Esophagus squamous epithelium (tissue), 5 donors: ENCODE measurements around the gene GRIK1. TPM values are rescaled to one million over a fixed set of nuclear protein-coding genes. Genes with fewer than 3 reads are reported as not detected.

Experiments used
- DNase-seq: peaks from one replicate; lab custom pipeline; 2025; lab: John Stamatoyannopoulos, UW
- H3K27ac ChIP-seq, 4 donors: fragments of 200-600 bp; sonication (generic); one replicate each; pipeline ENCODE4 v1.5.1; 2016 to 2019; ENCODE audit warnings: mild to moderate bottlenecking in 1 of 4
- H3K27me3 ChIP-seq, 4 donors: fragments of 200-600 bp; sonication (generic); 1 replicate in 3 of 4; 2 replicates in 1 of 4; pipeline versions ENCODE4 v1.5.1 to v1.6.0; 2017 to 2021; ENCODE audit warnings: antibody characterized with exemption in 1 of 4
- H3K36me3 ChIP-seq, 3 donors: fragments of 200-600 bp; sonication (generic); one replicate each; pipeline ENCODE4 v1.5.1; 2016 to 2019
- H3K4me1 ChIP-seq, 3 donors: fragments of 200-600 bp; sonication (generic); one replicate each; pipeline ENCODE4 v1.5.1; 2017 to 2019
- H3K4me3 ChIP-seq, 4 donors: fragments of 200-600 bp; sonication (generic); 1 replicate in 3 of 4; 2 replicates in 1 of 4; pipeline ENCODE4 v1.5.1; 2016 to 2019; ENCODE audit warnings: mild to moderate bottlenecking in 2 of 4, moderate library complexity in 1 of 4
- H3K9me3 ChIP-seq, 3 donors: fragments of 200-600 bp; sonication (generic); one replicate each; pipeline ENCODE4 v1.5.1; 2016 to 2019
- POLR2A ChIP-seq, 4 donors: fragments of 450-650 bp; IDR thresholded peaks; one replicate each; pipeline ENCODE4 v1.6.1; 2017; ENCODE audit warnings: antibody characterized with exemption in 4 of 4, mild to moderate bottlenecking in 4 of 4, moderate library complexity in 3 of 4
- WGBS, 2 donors: methylation state at CpG; one replicate each; pipeline ENCODE4 v1.1.5; 2018; 5-methylcytosine and 5-hydroxymethylcytosine counted together
- intact Hi-C: fragments of 100-400 bp; cut with DNase I; formaldehyde crosslinking; loops from one replicate; pipeline ENCODE4 v1.15.0; 2022
- total RNA-seq, 4 donors: library from RNA; depleted of rRNA; stranded (reverse); fragments of >200 nt; gene quantifications; one replicate each; pipeline ENCODE4 v1.1.0, GENCODE V29; 2016
- TF ChIP-seq, protein P1 (sequence below), 6 experiments: fragments of 450-650 bp in 4 of 6; fragments of 200-600 bp in 2 of 6; sonication (generic) in 2 of 6; IDR thresholded peaks; one replicate each; pipeline ENCODE4 v1.5.1; 2016 to 2019; ENCODE audit warnings: antibody characterized with exemption in 6 of 6, mild to moderate bottlenecking in 4 of 6, moderate library complexity in 4 of 6
- donor health status: DM: yes; HTN: yes; CAD: no.

The GRIK1 gene
- total RNA-seq, 4 donors from 2014 or later, result 0.19 TPM; not detected in 3

DNA sequence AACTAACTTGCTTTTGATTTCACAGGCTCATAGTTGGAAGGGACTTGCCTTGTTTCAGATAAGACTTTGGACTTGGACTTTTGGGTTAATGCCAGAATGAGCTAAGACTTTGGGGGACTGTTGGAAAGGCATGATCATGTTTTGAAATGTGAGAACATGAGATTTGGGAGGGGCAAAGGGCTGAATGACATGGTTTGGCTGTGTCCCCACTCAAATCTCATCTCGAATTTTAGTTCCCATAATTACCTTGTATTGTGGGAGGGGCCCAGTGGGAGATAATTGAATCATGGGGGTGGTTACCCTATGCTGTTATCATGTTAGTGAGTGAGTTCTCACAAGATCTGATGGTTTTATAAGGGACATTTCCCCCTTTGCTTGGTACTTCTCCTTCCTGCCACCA, 222.1 kb downstream of the GRIK1 start:
- Histone ChIP-seq H3K9me3 (no peaks in the 10 kb centered on the region), H3K4me1 (no peaks in the 10 kb centered on the region), H3K4me3 (no peak overlapping the region), H3K36me3 (no peaks in the 10 kb centered on the region), H3K27me3 (no peaks in the 10 kb centered on the region), H3K27ac (peak overlapping the region in 2 of 4 donors; percentile 1 to 21)
- intact Hi-C loops, result no loop called here
- 80 to 85% methylated on average over 1 of the region's 1 CpG for WGBS, 2 donors
- DNase-seq, result no peak
- TF ChIP-seq POLR2A (IDR thresholded peaks at IDR 0.05), result no peak
- TF ChIP-seq, protein P1, sequence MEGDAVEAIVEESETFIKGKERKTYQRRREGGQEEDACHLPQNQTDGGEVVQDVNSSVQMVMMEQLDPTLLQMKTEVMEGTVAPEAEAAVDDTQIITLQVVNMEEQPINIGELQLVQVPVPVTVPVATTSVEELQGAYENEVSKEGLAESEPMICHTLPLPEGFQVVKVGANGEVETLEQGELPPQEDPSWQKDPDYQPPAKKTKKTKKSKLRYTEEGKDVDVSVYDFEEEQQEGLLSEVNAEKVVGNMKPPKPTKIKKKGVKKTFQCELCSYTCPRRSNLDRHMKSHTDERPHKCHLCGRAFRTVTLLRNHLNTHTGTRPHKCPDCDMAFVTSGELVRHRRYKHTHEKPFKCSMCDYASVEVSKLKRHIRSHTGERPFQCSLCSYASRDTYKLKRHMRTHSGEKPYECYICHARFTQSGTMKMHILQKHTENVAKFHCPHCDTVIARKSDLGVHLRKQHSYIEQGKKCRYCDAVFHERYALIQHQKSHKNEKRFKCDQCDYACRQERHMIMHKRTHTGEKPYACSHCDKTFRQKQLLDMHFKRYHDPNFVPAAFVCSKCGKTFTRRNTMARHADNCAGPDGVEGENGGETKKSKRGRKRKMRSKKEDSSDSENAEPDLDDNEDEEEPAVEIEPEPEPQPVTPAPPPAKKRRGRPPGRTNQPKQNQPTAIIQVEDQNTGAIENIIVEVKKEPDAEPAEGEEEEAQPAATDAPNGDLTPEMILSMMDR (IDR thresholded peaks at IDR 0.05), result no peak

DNA sequence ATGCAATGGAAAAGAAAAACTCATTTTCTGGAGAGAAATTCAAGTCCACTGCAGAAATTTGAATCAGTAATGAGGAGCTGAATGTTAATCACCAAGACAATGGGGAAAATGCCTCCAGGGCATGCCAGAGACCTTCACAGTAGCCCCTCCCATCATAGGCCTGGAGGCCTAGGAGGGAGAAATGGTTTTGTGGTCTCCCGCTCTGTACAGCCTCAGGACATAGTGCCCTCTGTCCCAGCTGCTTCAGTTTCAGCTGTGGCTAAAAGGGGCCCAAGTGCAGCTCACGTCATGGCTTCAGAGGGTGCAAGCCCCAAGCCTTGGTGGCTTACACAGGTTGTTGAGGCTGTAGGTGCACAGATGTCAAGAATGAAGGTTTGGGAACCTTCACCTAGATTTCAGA, 223.0 kb downstream of the GRIK1 start:
- DNase-seq, result no peak
- H3K4me1 ChIP-seq, result no peaks in the 10 kb centered on the region
- no peak overlapping the region for H3K4me3 ChIP-seq
- no peaks in the 10 kb centered on the region for H3K9me3 ChIP-seq
- intact Hi-C loops, result no loop called here
- no peaks in the 10 kb centered on the region for H3K27me3 ChIP-seq
- H3K27ac ChIP-seq, result no peak overlapping the region
- no peak for TF ChIP-seq POLR2A (IDR thresholded peaks at IDR 0.05)
- TF ChIP-seq, protein P1 (IDR thresholded peaks at IDR 0.05), result no peak
- 69 to 100% methylated on average over 2 of the region's 2 CpGs for WGBS, 2 donors
- no peaks in the 10 kb centered on the region for H3K36me3 ChIP-seq

DNA sequence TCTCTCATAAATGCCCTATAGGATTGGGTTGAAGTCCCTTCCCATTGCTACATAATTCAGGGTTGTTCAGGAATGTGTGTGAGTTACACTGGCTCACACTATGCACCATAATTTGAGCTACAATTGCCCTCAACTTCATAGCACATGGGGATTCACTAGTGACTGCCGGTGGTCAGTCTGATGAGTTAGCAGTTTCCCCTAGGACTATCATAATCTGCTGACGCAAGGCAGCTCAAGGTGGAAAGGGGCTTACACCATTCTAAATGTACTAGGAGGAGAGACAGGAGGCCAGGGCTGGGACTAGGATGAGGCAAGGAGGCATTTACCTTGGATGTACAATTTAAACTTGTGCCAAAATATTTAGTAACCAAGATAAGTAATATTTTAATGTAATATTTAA, 224.7 kb downstream of the GRIK1 start:
- WGBS, 2 donors, result 90% methylated on average over 2 of the region's 2 CpGs; no CpG with 5 or more reads in 1 of the 2 donors

DNA sequence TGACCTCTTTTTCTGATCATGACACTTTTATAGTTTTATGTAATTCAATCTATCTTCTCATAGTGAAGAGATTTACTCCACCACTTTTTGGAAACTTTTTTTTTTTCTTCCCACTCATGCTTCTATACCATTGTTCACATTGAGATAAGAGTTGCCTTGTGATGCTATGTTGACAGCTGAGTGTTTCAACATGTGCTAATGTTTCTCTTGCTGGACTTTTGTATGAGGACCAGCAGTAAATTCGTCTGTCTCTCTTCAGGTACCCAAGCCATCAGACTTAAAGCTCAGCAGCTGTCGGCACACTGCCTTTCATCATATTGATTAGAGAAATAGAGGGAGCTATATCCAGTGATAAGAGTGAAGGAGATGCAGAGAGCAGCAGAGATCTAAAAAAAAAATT, 227.0 kb downstream of the GRIK1 start:
- 64 to 66% methylated on average over 2 of the region's 2 CpGs for WGBS, 2 donors
- no peak for DNase-seq
- no peaks in the 10 kb centered on the region for H3K9me3 ChIP-seq
- H3K4me3 ChIP-seq, result no peak overlapping the region
- intact Hi-C loops, result no loop called here
- H3K4me1 ChIP-seq, result no peaks in the 10 kb centered on the region
- TF ChIP-seq POLR2A (IDR thresholded peaks at IDR 0.05), result no peak
- TF ChIP-seq, protein P1 (IDR thresholded peaks at IDR 0.05), result no peak
- H3K27ac ChIP-seq, result no peak overlapping the region
- no peaks in the 10 kb centered on the region for H3K27me3 ChIP-seq
- no peaks in the 10 kb centered on the region for H3K36me3 ChIP-seq

More for the DNA sequence above, 224.7 kb downstream of the GRIK1 start:
- intact Hi-C loops, result no loop called here
- Histone ChIP-seq H3K4me1 (no peaks in the 10 kb centered on the region), H3K9me3 (no peaks in the 10 kb centered on the region), H3K4me3 (no peak overlapping the region), H3K27me3 (no peaks in the 10 kb centered on the region), H3K27ac (no peak overlapping the region), H3K36me3 (no peaks in the 10 kb centered on the region)
- no peak for DNase-seq
- TF ChIP-seq, protein P1 (IDR thresholded peaks at IDR 0.05), result no peak

DNA sequence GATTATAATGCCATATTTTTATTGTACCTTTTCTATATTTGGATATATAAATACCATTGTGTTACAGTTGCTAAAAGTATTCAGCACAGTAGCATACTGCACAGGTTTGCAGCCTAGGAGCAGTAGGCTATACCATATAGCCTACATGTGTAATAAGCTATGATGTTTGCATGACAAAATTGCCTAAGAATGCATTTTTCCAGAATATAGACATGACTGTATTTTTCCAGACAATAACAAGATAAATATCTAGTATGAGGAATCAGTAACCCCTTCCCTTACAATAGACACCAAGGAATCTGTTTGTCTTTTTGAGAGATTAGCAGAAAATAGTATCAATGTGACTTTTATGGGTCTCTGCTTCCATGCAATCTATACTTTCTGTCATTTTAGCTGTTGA, 228.6 kb downstream of the GRIK1 start:
- Histone ChIP-seq H3K4me1 (no peaks in the 10 kb centered on the region), H3K27ac (no peak overlapping the region), H3K36me3 (no peaks in the 10 kb centered on the region), H3K9me3 (no peaks in the 10 kb centered on the region), H3K4me3 (no peak overlapping the region), H3K27me3 (no peaks in the 10 kb centered on the region)
- no peak for DNase-seq
- no peak for TF ChIP-seq POLR2A (IDR thresholded peaks at IDR 0.05)
- TF ChIP-seq, protein P1 (IDR thresholded peaks at IDR 0.05), result no peak
- intact Hi-C loops, result no loop called here
